OCI-LY1 (cell line): ENCODE measurements around the gene RAI14.
"Not testable (repeated sequence)": the region's sequence is repeated elsewhere in the genome, so short reads cannot be mapped to it uniquely, and the experiment has no call there.

Source experiments
- H2AFZ ChIP-seq: fragments of 200-600 bp; sonication (generic), shearing (Covaris generic); 2 replicates; pipeline ENCODE4 v1.6.0; 2014; ENCODE audit warnings: antibody characterized with exemption, mild to moderate bottlenecking, low read length
- H3F3A ChIP-seq: fragments of 200-600 bp; sonication (generic), shearing (Covaris generic); 2 replicates; pipeline ENCODE4 v1.6.0; 2014; ENCODE audit warnings: mild to moderate bottlenecking, antibody characterized with exemption, low read length, moderate library complexity; ENCODE audit not compliant: insufficient read depth
- H3K27ac ChIP-seq: fragments of 200-600 bp; sonication (generic); 2 replicates; pipeline ENCODE4 v1.5.1; 2014; ENCODE audit warnings: low read length, mixed run types, mild to moderate bottlenecking, low read depth; ENCODE audit not compliant: poor library complexity, severe bottlenecking
- H3K27me3 ChIP-seq: fragments of 200-600 bp; sonication (generic); 2 replicates; pipeline ENCODE4 v1.6.0; 2014; ENCODE audit warnings: antibody characterized with exemption, mild to moderate bottlenecking, low read length, moderate library complexity; ENCODE audit not compliant: insufficient read depth
- H3K36me3 ChIP-seq: fragments of 200-600 bp; sonication (generic); 2 replicates; pipeline ENCODE4 v1.6.1; 2014; ENCODE audit warnings: mild to moderate bottlenecking, antibody characterized with exemption, low read length, moderate library complexity, mixed read lengths; ENCODE audit not compliant: insufficient read depth
- H3K4me1 ChIP-seq: fragments of 200-600 bp; sonication (generic); 2 replicates; pipeline ENCODE4 v1.5.1; 2014; ENCODE audit warnings: mild to moderate bottlenecking, low read length, moderate library complexity; ENCODE audit not compliant: insufficient read depth, severe bottlenecking
- H3K4me2 ChIP-seq: fragments of 200-600 bp; sonication (generic), shearing (Covaris generic); 2 replicates; pipeline ENCODE4 v1.6.1; 2014; ENCODE audit warnings: low read length
- H3K4me3 ChIP-seq: fragments of 200-600 bp; sonication (generic); 2 replicates; pipeline ENCODE4 v1.5.1; 2014; ENCODE audit warnings: low read length, low read depth, mild to moderate bottlenecking, mixed read lengths; ENCODE audit not compliant: poor library complexity, severe bottlenecking
- H3K79me2 ChIP-seq: fragments of 200-600 bp; shearing (Covaris generic); 2 replicates; pipeline ENCODE4 v1.6.1; 2016; ENCODE audit warnings: mixed run types, low read length, mixed read lengths; ENCODE audit not compliant: insufficient read depth
- H3K9ac ChIP-seq: fragments of 200-600 bp; sonication (generic), shearing (Covaris generic); 2 replicates; pipeline ENCODE4 v1.6.1; 2014; ENCODE audit warnings: mild to moderate bottlenecking, low read length, mixed read lengths
- H3K9me2 ChIP-seq: fragments of 200-600 bp; sonication (generic), shearing (Covaris generic); 2 replicates; pipeline ENCODE4 v1.6.1; 2014; ENCODE audit warnings: low read depth, mild to moderate bottlenecking, low read length, mixed read lengths
- H3K9me3 ChIP-seq: fragments of 200-600 bp; shearing (Covaris generic); 2 replicates; pipeline ENCODE4 v1.6.1; 2014; ENCODE audit warnings: low read length, mixed read lengths
- H4K20me1 ChIP-seq: fragments of 200-600 bp; sonication (generic), shearing (Covaris generic); 2 replicates; pipeline ENCODE4 v1.6.0; 2016; ENCODE audit warnings: mild to moderate bottlenecking, low read length; ENCODE audit not compliant: insufficient read depth
- EZH2 ChIP-seq: fragments of 200-600 bp; sonication (generic), shearing (Covaris generic); IDR thresholded peaks from 2 replicates; pipeline ENCODE4 v1.8.0; 2017; ENCODE audit warnings: borderline replicate concordance, mixed run types, mild to moderate bottlenecking, antibody characterized with exemption, low read length, moderate library complexity, mixed read lengths
- TF ChIP-seq, protein P1 (sequence below): fragments of 200-600 bp; sonication (generic), shearing (Covaris generic); IDR thresholded peaks from 2 replicates; pipeline ENCODE4 v1.5.1; 2017; ENCODE audit warnings: mild to moderate bottlenecking, antibody characterized with exemption, low read length, moderate library complexity, mixed read lengths

Gene RAI14

GRCh38 chr5:34751807-34752736, 95.9 kb downstream of the RAI14 start:
- Histone ChIP-seq H3K4me1 (no peaks in the 10 kb centered on the region), H3K4me2 (no peak overlapping the region), H3K79me2 (no peaks in the 10 kb centered on the region), H3K4me3 (no peak overlapping the region), H3K9me3 (no peaks in the 10 kb centered on the region), H3K9ac (no peak overlapping the region), H3K9me2 (no peaks in the 10 kb centered on the region), H3K27me3 (no peaks in the 10 kb centered on the region), H2AFZ (no peak overlapping the region), H4K20me1 (no peaks in the 10 kb centered on the region), H3K36me3 (no peaks in the 10 kb centered on the region), H3K27ac (no peak overlapping the region), H3F3A (no peaks in the 10 kb centered on the region)
- TF ChIP-seq, protein P1, sequence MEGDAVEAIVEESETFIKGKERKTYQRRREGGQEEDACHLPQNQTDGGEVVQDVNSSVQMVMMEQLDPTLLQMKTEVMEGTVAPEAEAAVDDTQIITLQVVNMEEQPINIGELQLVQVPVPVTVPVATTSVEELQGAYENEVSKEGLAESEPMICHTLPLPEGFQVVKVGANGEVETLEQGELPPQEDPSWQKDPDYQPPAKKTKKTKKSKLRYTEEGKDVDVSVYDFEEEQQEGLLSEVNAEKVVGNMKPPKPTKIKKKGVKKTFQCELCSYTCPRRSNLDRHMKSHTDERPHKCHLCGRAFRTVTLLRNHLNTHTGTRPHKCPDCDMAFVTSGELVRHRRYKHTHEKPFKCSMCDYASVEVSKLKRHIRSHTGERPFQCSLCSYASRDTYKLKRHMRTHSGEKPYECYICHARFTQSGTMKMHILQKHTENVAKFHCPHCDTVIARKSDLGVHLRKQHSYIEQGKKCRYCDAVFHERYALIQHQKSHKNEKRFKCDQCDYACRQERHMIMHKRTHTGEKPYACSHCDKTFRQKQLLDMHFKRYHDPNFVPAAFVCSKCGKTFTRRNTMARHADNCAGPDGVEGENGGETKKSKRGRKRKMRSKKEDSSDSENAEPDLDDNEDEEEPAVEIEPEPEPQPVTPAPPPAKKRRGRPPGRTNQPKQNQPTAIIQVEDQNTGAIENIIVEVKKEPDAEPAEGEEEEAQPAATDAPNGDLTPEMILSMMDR: no peak
- TF ChIP-seq EZH2: no peak

DNA sequence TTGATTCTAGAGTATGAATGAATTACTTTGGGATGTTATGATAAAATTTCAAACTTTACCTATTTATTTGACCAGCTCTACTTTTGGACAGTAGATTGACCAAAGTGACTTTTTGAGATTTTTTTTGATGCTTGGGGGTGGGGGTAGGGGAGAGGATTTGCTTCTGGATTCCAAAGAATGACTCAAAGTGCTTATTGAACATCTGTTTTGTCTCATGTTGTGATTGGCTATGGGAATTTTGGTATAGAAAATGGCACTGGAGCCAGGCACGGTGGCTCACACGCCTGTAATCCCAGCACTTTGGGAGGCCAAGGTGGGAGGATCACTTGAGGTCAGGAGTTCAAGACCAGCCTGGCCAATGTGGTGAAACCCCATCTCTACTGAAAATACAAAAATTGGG, 97.1 kb downstream of the RAI14 start:
- not testable (repeated sequence) for H3K9ac ChIP-seq, H3K9me3 ChIP-seq, H3K4me2 ChIP-seq, H3F3A ChIP-seq, H3K27ac ChIP-seq, H3K36me3 ChIP-seq, H3K27me3 ChIP-seq, H4K20me1 ChIP-seq, H3K79me2 ChIP-seq, H3K4me3 ChIP-seq, H2AFZ ChIP-seq, H3K9me2 ChIP-seq, H3K4me1 ChIP-seq

DNA sequence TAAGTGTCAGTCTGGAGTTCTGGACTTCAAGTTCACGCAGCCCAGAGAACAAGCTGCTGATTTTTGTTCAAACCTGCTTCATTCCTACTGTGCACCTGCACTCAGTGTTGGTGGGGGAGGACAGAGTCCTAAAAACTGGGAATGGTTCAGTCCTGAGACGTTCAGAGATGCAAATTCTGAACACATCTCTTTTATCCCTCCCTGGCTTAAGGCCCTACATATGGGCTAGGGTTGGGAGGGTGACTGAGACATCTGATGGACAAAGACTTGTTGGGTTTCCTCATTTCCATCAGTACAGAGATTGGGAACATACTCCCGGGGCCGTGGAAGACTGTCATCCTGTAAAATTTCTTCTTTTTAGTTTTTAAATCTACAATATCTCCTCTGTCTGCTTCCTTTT, 99.8 kb downstream of the RAI14 start:
- Histone ChIP-seq H3K4me2 (no peak overlapping the region), H3F3A (no peaks in the 10 kb centered on the region), H3K79me2 (no peaks in the 10 kb centered on the region), H3K4me3 (no peak overlapping the region), H3K27ac (no peak overlapping the region), H3K9me3 (no peaks in the 10 kb centered on the region), H4K20me1 (no peaks in the 10 kb centered on the region), H3K36me3 (no peaks in the 10 kb centered on the region), H3K9ac (no peak overlapping the region), H3K27me3 (no peaks in the 10 kb centered on the region), H3K9me2 (no peaks in the 10 kb centered on the region), H2AFZ (no peak overlapping the region), H3K4me1 (no peaks in the 10 kb centered on the region)
- no peak for TF ChIP-seq EZH2
- TF ChIP-seq, protein P1: no peak
